Measurements from ENCODE around the gene ENOX1. TPM values are rescaled to one million over a fixed set of nuclear protein-coding genes. Genes with fewer than 3 reads are reported as not detected.

The ENOX1 gene
- polyA plus RNA-seq, 3 donors, result 0.04 TPM; not detected in 2

GRCh38 chr13:43573802-43574514 is 212.8 kb downstream of the ENOX1 start:
- H3K27ac ChIP-seq (ENCODE audit: low read depth in 1 of 2, low read length in 2 of 2), result no peak overlapping the region
- no peaks in the 10 kb centered on the region for H4K20me1 ChIP-seq (ENCODE audit: insufficient read depth, low read length)
- Mint-ChIP-seq H3K4me1 (peaks cover 3% of the 10 kb centered on the region), H3K27ac (no peak overlapping the region), H3K9me3 (peaks cover 0 to 3% (median 0%) of the 10 kb centered on the region in 7 donors), H3K4me3 (no peak overlapping the region), H3K36me3 (no peaks in the 10 kb centered on the region), H3K27me3 (ENCODE audit: low read depth in 3 of 3) (no peaks in the 10 kb centered on the region)
- no peak for DNase-seq
- TF ChIP-seq CTCF (IDR thresholded peaks at IDR 0.05), result no peak
- H3K9ac ChIP-seq (ENCODE audit: insufficient read depth, low read length, poor library complexity, severe bottlenecking), result no peak overlapping the region
- intact Hi-C loops (cut with micrococcal nuclease), result no loop called here
- 90% methylated on average over 2 of the region's 6 CpGs for WGBS (ENCODE audit: insufficient coverage)
- H2AFZ ChIP-seq (ENCODE audit: insufficient read depth, low read depth, low read length, poor library complexity, severe bottlenecking), result no peak overlapping the region
- H3K4me1 ChIP-seq (ENCODE audit: control insufficient read depth in 1 of 2, insufficient read depth in 2 of 2, low read length in 2 of 2), result no peaks in the 10 kb centered on the region
- no peak overlapping the region for H3K4me3 ChIP-seq (replicated peaks in 1 of 3; ENCODE audit: low read depth in 2 of 3, low read length in 3 of 3)
- no peak overlapping the region for H3K4me2 ChIP-seq (replicated peaks; ENCODE audit: extremely low read depth, low read length, poor library complexity, severe bottlenecking)
- H3K9me3 ChIP-seq (replicated peaks in 1 of 2; ENCODE audit: control insufficient read depth in 1 of 2, insufficient read depth in 1 of 2, low read length in 2 of 2), result no peaks in the 10 kb centered on the region
- no peaks in the 10 kb centered on the region for H3K79me2 ChIP-seq (ENCODE audit: insufficient read depth, low read length)
- H3K27me3 ChIP-seq (ENCODE audit: control insufficient read depth in 2 of 2, insufficient read depth in 2 of 2, low read length in 2 of 2), result no peaks in the 10 kb centered on the region
- no peaks in the 10 kb centered on the region for H3K36me3 ChIP-seq (replicated peaks in 1 of 2; ENCODE audit: control insufficient read depth in 1 of 2, insufficient read depth in 2 of 2, low read length in 2 of 2)

DNA sequence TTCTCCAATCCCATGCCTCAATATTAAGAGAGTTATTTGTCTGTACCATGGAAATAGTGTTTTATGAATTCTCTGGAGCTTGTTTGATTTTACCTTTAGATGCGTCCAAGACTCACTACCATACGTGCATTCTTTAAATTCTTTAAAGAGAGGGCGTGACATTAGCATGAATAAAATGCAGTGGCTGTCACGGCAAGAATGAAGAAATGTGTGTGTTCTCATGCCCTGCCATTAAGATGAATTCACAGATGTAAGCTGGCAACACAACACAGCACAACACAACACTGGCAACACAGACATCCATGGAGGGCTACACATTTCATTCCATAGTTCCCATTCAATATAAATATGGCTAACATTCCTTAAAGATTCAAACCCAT is 213.4 kb downstream of the ENOX1 start:
- no peaks in the 10 kb centered on the region for H3K27me3 Mint-ChIP-seq (ENCODE audit: low read depth in 3 of 3)
- H3K9ac ChIP-seq (ENCODE audit: insufficient read depth, low read length, poor library complexity, severe bottlenecking), result no peak overlapping the region
- no peaks in the 10 kb centered on the region for H3K79me2 ChIP-seq (ENCODE audit: insufficient read depth, low read length)
- WGBS (ENCODE audit: insufficient coverage), result no CpG with 5 or more reads among the region's 4 CpGs
- H3K36me3 Mint-ChIP-seq, result no peaks in the 10 kb centered on the region
- H3K9me3 ChIP-seq (replicated peaks in 1 of 2; ENCODE audit: control insufficient read depth in 1 of 2, insufficient read depth in 1 of 2, low read length in 2 of 2), result no peaks in the 10 kb centered on the region
- no peak overlapping the region for H2AFZ ChIP-seq (ENCODE audit: insufficient read depth, low read depth, low read length, poor library complexity, severe bottlenecking)
- no peak for DNase-seq
- no peak overlapping the region for H3K4me2 ChIP-seq (replicated peaks; ENCODE audit: extremely low read depth, low read length, poor library complexity, severe bottlenecking)
- H3K27ac Mint-ChIP-seq, result no peak overlapping the region
- no peak for TF ChIP-seq CTCF (IDR thresholded peaks at IDR 0.05)
- H4K20me1 ChIP-seq (ENCODE audit: insufficient read depth, low read length), result no peaks in the 10 kb centered on the region
- intact Hi-C loops (cut with micrococcal nuclease), result no loop called here
- peaks cover 0 to 3% (median 0%) of the 10 kb centered on the region in 7 donors for H3K9me3 Mint-ChIP-seq
- H3K36me3 ChIP-seq (replicated peaks in 1 of 2; ENCODE audit: control insufficient read depth in 1 of 2, insufficient read depth in 2 of 2, low read length in 2 of 2), result no peaks in the 10 kb centered on the region
- H3K27ac ChIP-seq (ENCODE audit: low read depth in 1 of 2, low read length in 2 of 2), result no peak overlapping the region
- peaks cover 3% of the 10 kb centered on the region for H3K4me1 Mint-ChIP-seq
- no peak overlapping the region for H3K4me3 ChIP-seq (replicated peaks in 1 of 3; ENCODE audit: low read depth in 2 of 3, low read length in 3 of 3)
- H3K4me3 Mint-ChIP-seq, result no peak overlapping the region
- no peaks in the 10 kb centered on the region for H3K4me1 ChIP-seq (ENCODE audit: control insufficient read depth in 1 of 2, insufficient read depth in 2 of 2, low read length in 2 of 2)
- no peaks in the 10 kb centered on the region for H3K27me3 ChIP-seq (ENCODE audit: control insufficient read depth in 2 of 2, insufficient read depth in 2 of 2, low read length in 2 of 2)
